ENCODE data around the gene RNF220.

Gene RNF220

GRCh38 chr1:44613941-44614340 is 208.9 kb downstream of the RNF220 start:
- Histone ChIP-seq H3K27ac (ENCODE audit: low read length) (no peak overlapping the region), H3K36me3 (ENCODE audit: control insufficient read depth in 2 of 2, insufficient read depth in 2 of 2, low read length in 2 of 2) (no peaks in the 10 kb centered on the region), H3K4me3 (ENCODE audit: low read length in 2 of 2) (no peak overlapping the region), H3K4me1 (ENCODE audit: control insufficient read depth, insufficient read depth, low read length) (peaks cover 15% of the 10 kb centered on the region), H3K9me3 (ENCODE audit: control insufficient read depth in 2 of 2, low read length in 2 of 2) (no peaks in the 10 kb centered on the region), H3K9ac (ENCODE audit: low read length in 2 of 2) (no peak overlapping the region), H3K27me3 (ENCODE audit: control insufficient read depth in 1 of 2, insufficient read depth in 2 of 2, low read length in 2 of 2) (peaks cover 11 to 19% of the 10 kb centered on the region in 2 donors)

GRCh38 chr1:44616284-44616990 is 211.4 kb downstream of the RNF220 start:
- H3K4me3 ChIP-seq (ENCODE audit: low read length in 2 of 2): peak overlapping the region; percentile 32 to 61
- H3K9ac ChIP-seq (ENCODE audit: low read length in 2 of 2): no peak overlapping the region
- H3K4me1 ChIP-seq (ENCODE audit: control insufficient read depth, insufficient read depth, low read length): peaks cover 15% of the 10 kb centered on the region
- no peak overlapping the region for H3K27ac ChIP-seq (ENCODE audit: low read length)
- H3K36me3 ChIP-seq (ENCODE audit: control insufficient read depth in 2 of 2, insufficient read depth in 2 of 2, low read length in 2 of 2): no peaks in the 10 kb centered on the region
- no peaks in the 10 kb centered on the region for H3K9me3 ChIP-seq (ENCODE audit: control insufficient read depth in 2 of 2, low read length in 2 of 2)
- peaks cover 9 to 16% of the 10 kb centered on the region in 2 donors for H3K27me3 ChIP-seq (ENCODE audit: control insufficient read depth in 1 of 2, insufficient read depth in 2 of 2, low read length in 2 of 2)

GRCh38 chr1:44616991-44617702 is 212.1 kb downstream of the RNF220 start:
- peaks cover 9 to 16% of the 10 kb centered on the region in 2 donors for H3K27me3 ChIP-seq (ENCODE audit: control insufficient read depth in 1 of 2, insufficient read depth in 2 of 2, low read length in 2 of 2)
- H3K9me3 ChIP-seq (ENCODE audit: control insufficient read depth in 2 of 2, low read length in 2 of 2): no peaks in the 10 kb centered on the region
- peak overlapping the region; percentile 32 to 61 for H3K4me3 ChIP-seq (ENCODE audit: low read length in 2 of 2)
- H3K27ac ChIP-seq (ENCODE audit: low read length): no peak overlapping the region
- H3K9ac ChIP-seq (ENCODE audit: low read length in 2 of 2): peak overlapping the region in 1 of 2 donors; percentile 18
- peaks cover 15% of the 10 kb centered on the region for H3K4me1 ChIP-seq (ENCODE audit: control insufficient read depth, insufficient read depth, low read length)
- H3K36me3 ChIP-seq (ENCODE audit: control insufficient read depth in 2 of 2, insufficient read depth in 2 of 2, low read length in 2 of 2): no peaks in the 10 kb centered on the region

GRCh38 chr1:44617703-44618029 is 212.6 kb downstream of the RNF220 start:
- Histone ChIP-seq H3K4me1 (ENCODE audit: control insufficient read depth, insufficient read depth, low read length) (peaks cover 15% of the 10 kb centered on the region), H3K36me3 (ENCODE audit: control insufficient read depth in 2 of 2, insufficient read depth in 2 of 2, low read length in 2 of 2) (no peaks in the 10 kb centered on the region), H3K4me3 (ENCODE audit: low read length in 2 of 2) (peak overlapping the region in 1 of 2 donors; percentile 61), H3K27ac (ENCODE audit: low read length) (no peak overlapping the region), H3K9me3 (ENCODE audit: control insufficient read depth in 2 of 2, low read length in 2 of 2) (no peaks in the 10 kb centered on the region), H3K9ac (ENCODE audit: low read length in 2 of 2) (no peak overlapping the region), H3K27me3 (ENCODE audit: control insufficient read depth in 1 of 2, insufficient read depth in 2 of 2, low read length in 2 of 2) (peaks cover 9 to 16% of the 10 kb centered on the region in 2 donors)

- Histone ChIP-seq H3K9me3 (ENCODE audit: control insufficient read depth in 2 of 2, low read length in 2 of 2) (no peaks in the 10 kb centered on the region), H3K36me3 (ENCODE audit: control insufficient read depth in 2 of 2, insufficient read depth in 2 of 2, low read length in 2 of 2) (no peaks in the 10 kb centered on the region), H3K27me3 (ENCODE audit: control insufficient read depth in 1 of 2, insufficient read depth in 2 of 2, low read length in 2 of 2) (peaks cover 9 to 16% of the 10 kb centered on the region in 2 donors), H3K4me1 (ENCODE audit: control insufficient read depth, insufficient read depth, low read length) (peaks cover 15% of the 10 kb centered on the region), H3K9ac (ENCODE audit: low read length in 2 of 2) (no peak overlapping the region), H3K4me3 (ENCODE audit: low read length in 2 of 2) (no peak overlapping the region), H3K27ac (ENCODE audit: low read length) (no peak overlapping the region)
Observed at GRCh38 chr1:44619261-44619900, 214.3 kb downstream of the RNF220 start.

GRCh38 chr1:44620072-44620471 is 215.0 kb downstream of the RNF220 start:
- no peak overlapping the region for H3K4me3 ChIP-seq (ENCODE audit: low read length in 2 of 2)
- peaks cover 15% of the 10 kb centered on the region for H3K4me1 ChIP-seq (ENCODE audit: control insufficient read depth, insufficient read depth, low read length)
- H3K27ac ChIP-seq (ENCODE audit: low read length): no peak overlapping the region
- no peaks in the 10 kb centered on the region for H3K36me3 ChIP-seq (ENCODE audit: control insufficient read depth in 2 of 2, insufficient read depth in 2 of 2, low read length in 2 of 2)
- no peak overlapping the region for H3K9ac ChIP-seq (ENCODE audit: low read length in 2 of 2)
- no peaks in the 10 kb centered on the region for H3K9me3 ChIP-seq (ENCODE audit: control insufficient read depth in 2 of 2, low read length in 2 of 2)
- H3K27me3 ChIP-seq (ENCODE audit: control insufficient read depth in 1 of 2, insufficient read depth in 2 of 2, low read length in 2 of 2): peaks cover 9 to 16% of the 10 kb centered on the region in 2 donors

- Histone ChIP-seq H3K27ac (ENCODE audit: low read length) (no peak overlapping the region), H3K4me1 (ENCODE audit: control insufficient read depth, insufficient read depth, low read length) (peaks cover 13% of the 10 kb centered on the region), H3K36me3 (ENCODE audit: control insufficient read depth in 2 of 2, insufficient read depth in 2 of 2, low read length in 2 of 2) (no peaks in the 10 kb centered on the region)
Observed at GRCh38 chr1:44621841-44622286, 216.8 kb downstream of the RNF220 start.

GRCh38 chr1:44624268-44624901 is 219.3 kb downstream of the RNF220 start:
- no peaks in the 10 kb centered on the region for H3K36me3 ChIP-seq (ENCODE audit: control insufficient read depth in 2 of 2, insufficient read depth in 2 of 2, low read length in 2 of 2)
- H3K9ac ChIP-seq (ENCODE audit: low read length in 2 of 2): no peak overlapping the region
- H3K4me1 ChIP-seq (ENCODE audit: control insufficient read depth, insufficient read depth, low read length): no peaks in the 10 kb centered on the region
- H3K27me3 ChIP-seq (ENCODE audit: control insufficient read depth in 1 of 2, insufficient read depth in 2 of 2, low read length in 2 of 2): no peaks in the 10 kb centered on the region
- H3K4me3 ChIP-seq (ENCODE audit: low read length in 2 of 2): no peak overlapping the region
- H3K27ac ChIP-seq (ENCODE audit: low read length): no peak overlapping the region
- no peaks in the 10 kb centered on the region for H3K9me3 ChIP-seq (ENCODE audit: control insufficient read depth in 2 of 2, low read length in 2 of 2)

More at GRCh38 chr1:44621841-44622286, 216.8 kb downstream of the RNF220 start:
- no peaks in the 10 kb centered on the region for H3K9me3 ChIP-seq (ENCODE audit: control insufficient read depth in 2 of 2, low read length in 2 of 2)
- no peak overlapping the region for H3K4me3 ChIP-seq (ENCODE audit: low read length in 2 of 2)
- H3K27me3 ChIP-seq (ENCODE audit: control insufficient read depth in 1 of 2, insufficient read depth in 2 of 2, low read length in 2 of 2): peaks cover 3 to 5% of the 10 kb centered on the region in 2 donors
- no peak overlapping the region for H3K9ac ChIP-seq (ENCODE audit: low read length in 2 of 2)

GRCh38 chr1:44625348-44625747 is 220.3 kb downstream of the RNF220 start:
- H3K9ac ChIP-seq (ENCODE audit: low read length in 2 of 2): no peak overlapping the region
- H3K4me1 ChIP-seq (ENCODE audit: control insufficient read depth, insufficient read depth, low read length): no peaks in the 10 kb centered on the region
- H3K4me3 ChIP-seq (ENCODE audit: low read length in 2 of 2): no peak overlapping the region
- no peaks in the 10 kb centered on the region for H3K27me3 ChIP-seq (ENCODE audit: control insufficient read depth in 1 of 2, insufficient read depth in 2 of 2, low read length in 2 of 2)
- H3K36me3 ChIP-seq (ENCODE audit: control insufficient read depth in 2 of 2, insufficient read depth in 2 of 2, low read length in 2 of 2): no peaks in the 10 kb centered on the region
- H3K27ac ChIP-seq (ENCODE audit: low read length): no peak overlapping the region
- no peaks in the 10 kb centered on the region for H3K9me3 ChIP-seq (ENCODE audit: control insufficient read depth in 2 of 2, low read length in 2 of 2)

GRCh38 chr1:44628962-44629756 is 224.1 kb downstream of the RNF220 start:
- no peak overlapping the region for H3K27ac ChIP-seq (ENCODE audit: low read length)
- H3K4me1 ChIP-seq (ENCODE audit: control insufficient read depth, insufficient read depth, low read length): peaks cover 17% of the 10 kb centered on the region
- peaks cover 3 to 10% of the 10 kb centered on the region in 2 donors for H3K36me3 ChIP-seq (ENCODE audit: control insufficient read depth in 2 of 2, insufficient read depth in 2 of 2, low read length in 2 of 2)
- H3K9me3 ChIP-seq (ENCODE audit: control insufficient read depth in 2 of 2, low read length in 2 of 2): no peaks in the 10 kb centered on the region
- H3K9ac ChIP-seq (ENCODE audit: low read length in 2 of 2): no peak overlapping the region
- H3K4me3 ChIP-seq (ENCODE audit: low read length in 2 of 2): no peak overlapping the region
- H3K27me3 ChIP-seq (ENCODE audit: control insufficient read depth in 1 of 2, insufficient read depth in 2 of 2, low read length in 2 of 2): no peaks in the 10 kb centered on the region

Measured in stomach smooth muscle (tissue), 2 donors.